H1 (cell line): ENCODE data around the gene CNDP2. TPM values are rescaled to one million over a fixed set of nuclear protein-coding genes. Genes with fewer than 3 reads are reported as not detected.

Experiments used
- CTCF ChIA-PET: fragments of 300-600 bp; sonication (Branson Sonifier 250); formaldehyde crosslinking; loops from one replicate; lab custom pipeline; 2021; ENCODE audit not compliant: partially characterized antibody; lab: Charles Lee
- POLR2A ChIA-PET: fragments of 300-600 bp; sonication (Branson Sonifier 250); formaldehyde crosslinking; loops from one replicate; lab custom pipeline; 2021; ENCODE audit warnings: inconsistent platforms; ENCODE audit not compliant: partially characterized antibody; lab: Charles Lee
- DNase-seq, 2 experiments: peaks; one replicate each; pipeline versions ENCODE4 v3.0.0 to v3.0.0-alpha.2; 2010 to 2022; ENCODE audit warnings: low spot score in 2 of 2, low read depth in 1 of 2, mixed read lengths in 1 of 2
- FAIRE-seq: peaks from 2 replicates; lab custom pipeline; 2011; peaks lifted over from hg19 to GRCh38; lab: Jason Lieb, UNC
- H2AFZ ChIP-seq: 2 replicates; pipeline ENCODE4 v1.8.1; 2012; ENCODE audit warnings: low read length, inconsistent platforms
- H2AK5ac ChIP-seq: 2 replicates; pipeline ENCODE4 v1.6.1; 2013; ENCODE audit warnings: low read depth, low read length
- H2BK120ac ChIP-seq: replicated peaks from 2 replicates; pipeline ENCODE3; 2013; ENCODE audit warnings: low read depth, low read length, inconsistent platforms
- H2BK12ac ChIP-seq: 2 replicates; pipeline ENCODE4 v1.6.1; 2013; ENCODE audit warnings: low read depth, low read length
- H2BK15ac ChIP-seq: 2 replicates; pipeline ENCODE4 v1.6.1; 2013; ENCODE audit warnings: low read length
- H2BK20ac ChIP-seq: 2 replicates; pipeline ENCODE4 v1.6.1; 2013; ENCODE audit warnings: low read length
- H2BK5ac ChIP-seq: 2 replicates; pipeline ENCODE4 v1.6.1; 2013; ENCODE audit warnings: low read depth, low read length
- H3K14ac ChIP-seq: 2 replicates; pipeline ENCODE4 v1.6.1; 2013; ENCODE audit warnings: inconsistent platforms; ENCODE audit not compliant: insufficient read length
- H3K18ac ChIP-seq: 2 replicates; pipeline ENCODE4 v1.6.1; 2013; ENCODE audit warnings: low read length; ENCODE audit errors: extremely low read depth
- H3K23ac ChIP-seq: 2 replicates; pipeline ENCODE4 v1.6.1; 2013; ENCODE audit warnings: inconsistent platforms; ENCODE audit not compliant: insufficient read length
- H3K23me2 ChIP-seq: 2 replicates; pipeline ENCODE4 v1.6.1; 2013; ENCODE audit warnings: low read depth, low read length
- H3K27ac ChIP-seq: 2 replicates; pipeline ENCODE4 v1.6.1; 2011; ENCODE audit warnings: low read depth, low read length, inconsistent platforms
- H3K27me3 ChIP-seq, 4 experiments: replicated peaks in 1 of 4; 1 replicate in 1 of 4; 2 replicates in 3 of 4; pipeline versions ENCODE4 v1.6.1 to v1.8.1; 2011 to 2013; ENCODE audit warnings: low read length in 3 of 4, mild to moderate bottlenecking in 3 of 4, inconsistent platforms in 2 of 4, mixed read lengths in 2 of 4, moderate library complexity in 1 of 4; ENCODE audit not compliant: control insufficient read depth in 3 of 4, insufficient read depth in 3 of 4; ENCODE audit errors: extremely low read depth in 1 of 4
- H3K36me3 ChIP-seq, 4 experiments: 2 replicates each; pipeline versions ENCODE4 v1.6.1 to v1.8.1; 2011 to 2013; ENCODE audit warnings: mild to moderate bottlenecking in 4 of 4, low read length in 3 of 4, moderate library complexity in 2 of 4, control low read depth in 1 of 4, inconsistent platforms in 1 of 4; ENCODE audit not compliant: insufficient read depth in 4 of 4, control insufficient read depth in 2 of 4
- H3K4ac ChIP-seq: replicated peaks from 2 replicates; pipeline ENCODE3; 2013; ENCODE audit warnings: low read length, low read depth, mixed read lengths, inconsistent platforms; ENCODE audit not compliant: insufficient read length
- H3K4me1 ChIP-seq, 4 experiments: replicated peaks in 1 of 4; 1 replicate in 1 of 4; 2 replicates in 3 of 4; pipeline versions ENCODE4 v1.6.1 to v1.8.1; 2011 to 2013; ENCODE audit warnings: low read length in 3 of 4, inconsistent platforms in 2 of 4, mixed read lengths in 1 of 4; ENCODE audit not compliant: insufficient read depth in 4 of 4, control insufficient read depth in 3 of 4
- H3K4me2 ChIP-seq, 2 experiments: 2 replicates each; pipeline versions ENCODE4 v1.6.1 to v1.8.1; 2011 to 2013; ENCODE audit warnings: low read depth in 2 of 2, low read length in 2 of 2, control low read depth in 1 of 2, inconsistent platforms in 1 of 2, mild to moderate bottlenecking in 1 of 2; ENCODE audit not compliant: insufficient read depth in 1 of 2
- H3K4me3 ChIP-seq, 4 experiments: fragments of 200-600, 300-600 bp in 1 of 4; sonication (generic), shearing (Covaris generic), sonication (Bioruptor Twin) in 1 of 4; 2 replicates each; pipeline versions ENCODE4 v1.5.1 to v1.8.1; 2011 to 2016; ENCODE audit warnings: low read length in 4 of 4, low read depth in 3 of 4, control low read depth in 2 of 4, inconsistent platforms in 2 of 4, mild to moderate bottlenecking in 2 of 4, mixed read lengths in 1 of 4, moderate library complexity in 1 of 4; ENCODE audit not compliant: insufficient read depth in 2 of 4; ENCODE audit errors: extremely low read depth in 1 of 4
- H3K56ac ChIP-seq: replicated peaks from 2 replicates; pipeline ENCODE3; 2013; ENCODE audit warnings: low read depth, mild to moderate bottlenecking, mixed read lengths, low read length, inconsistent platforms; ENCODE audit not compliant: insufficient read length
- H3K79me1 ChIP-seq: 2 replicates; pipeline ENCODE4 v1.6.1; 2013; ENCODE audit warnings: low read depth, low read length, control low read depth
- H3K79me2 ChIP-seq, 2 experiments: 2 replicates each; pipeline versions ENCODE4 v1.6.1 to v1.8.1; 2012 to 2013; ENCODE audit warnings: low read length in 2 of 2, mild to moderate bottlenecking in 2 of 2, inconsistent platforms in 1 of 2; ENCODE audit not compliant: insufficient read depth in 2 of 2, control insufficient read depth in 1 of 2
- H3K9ac ChIP-seq, 4 experiments: replicated peaks in 1 of 4; 1 replicate in 1 of 4; 2 replicates in 3 of 4; pipeline versions ENCODE4 v1.6.1 to v1.8.1; 2011 to 2013; ENCODE audit warnings: low read depth in 3 of 4, low read length in 3 of 4, control low read depth in 2 of 4, mild to moderate bottlenecking in 2 of 4, moderate library complexity in 2 of 4, inconsistent platforms in 1 of 4; ENCODE audit errors: extremely low read depth in 1 of 4
- H3K9me3 ChIP-seq, 2 experiments: 2 replicates each; pipeline versions ENCODE4 v1.6.1 to v1.8.1; 2012 to 2013; ENCODE audit warnings: mild to moderate bottlenecking in 2 of 2, moderate library complexity in 2 of 2, control low read depth in 1 of 2, inconsistent platforms in 1 of 2, low read depth in 1 of 2, low read length in 1 of 2, mixed read lengths in 1 of 2; ENCODE audit not compliant: insufficient read depth in 2 of 2
- H4K20me1 ChIP-seq, 2 experiments: replicated peaks in 1 of 2; 2 replicates each; pipeline versions ENCODE3 to v1.8.1; 2011 to 2013; ENCODE audit warnings: inconsistent platforms in 2 of 2, low read length in 2 of 2, mild to moderate bottlenecking in 1 of 2; ENCODE audit not compliant: insufficient read depth in 2 of 2, control insufficient read depth in 1 of 2
- H4K5ac ChIP-seq: 2 replicates; pipeline ENCODE4 v1.6.1; 2013; ENCODE audit warnings: low read length, low read depth, mixed read lengths, inconsistent platforms; ENCODE audit not compliant: insufficient read length
- H4K8ac ChIP-seq: 2 replicates; pipeline ENCODE4 v1.8.0; 2013; ENCODE audit warnings: mild to moderate bottlenecking, moderate library complexity, low read length, inconsistent platforms; ENCODE audit not compliant: insufficient read depth; ENCODE audit errors: extremely low read depth
- H4K91ac ChIP-seq: replicated peaks from 2 replicates; pipeline ENCODE3; 2013; ENCODE audit warnings: low read length, mixed read lengths, inconsistent platforms; ENCODE audit not compliant: insufficient read length
- ASH2L ChIP-seq: fragments of 200-600, 300-600 bp; sonication (generic); IDR thresholded peaks from one replicate; pipeline ENCODE4 v1.7.1; 2017; ENCODE audit warnings: low read length
- BRCA1 ChIP-seq: IDR thresholded peaks from 2 replicates; pipeline ENCODE4 v1.6.1; 2012; ENCODE audit warnings: low read depth, low read length, improper control_type of control experiment
- CBX5 ChIP-seq: fragments of 300-800, 300-1000 bp; sonication (generic); IDR thresholded peaks from 2 replicates; pipeline ENCODE4 v1.7.1; 2016; ENCODE audit warnings: antibody characterized with exemption, low read length, low read depth
- EGR1 ChIP-seq: IDR thresholded peaks from 2 replicates; pipeline ENCODE4 v1.6.1; 2011; ENCODE audit warnings: low read depth, low read length, borderline replicate concordance
- GABPA ChIP-seq: IDR thresholded peaks from 2 replicates; pipeline ENCODE4 v1.6.1; 2011; ENCODE audit warnings: mild to moderate bottlenecking, low read length, moderate library complexity, borderline replicate concordance; ENCODE audit not compliant: insufficient read depth
- POU5F1 ChIP-seq: IDR thresholded peaks from 2 replicates; pipeline ENCODE4 v1.6.1; 2011; ENCODE audit warnings: low read depth, mild to moderate bottlenecking, low read length, moderate library complexity
- RAD21 ChIP-seq, 2 experiments: IDR thresholded peaks in 1 of 2; conservative IDR thresholded peaks in 1 of 2; 2 replicates each; pipeline ENCODE4 v1.6.1; 2011; ENCODE audit warnings: low read depth in 2 of 2, low read length in 2 of 2, improper control_type of control experiment in 1 of 2, inconsistent platforms in 1 of 2, mild to moderate bottlenecking in 1 of 2, moderate library complexity in 1 of 2
- RFX5 ChIP-seq: IDR thresholded peaks from 2 replicates; pipeline ENCODE4 v1.6.1; 2011; ENCODE audit warnings: low read depth, low read length, improper control_type of control experiment, borderline replicate concordance
- RNF2 ChIP-seq: fragments of 200-900, 300-1000 bp; sonication (generic); IDR thresholded peaks from 2 replicates; pipeline ENCODE4 v1.7.1; 2016; ENCODE audit warnings: borderline replicate concordance, low read depth, mild to moderate bottlenecking, antibody characterized with exemption, low read length; ENCODE audit not compliant: poor library complexity, severe bottlenecking; ENCODE audit errors: missing control alignments
- SP1 ChIP-seq: IDR thresholded peaks from 2 replicates; pipeline ENCODE4 v1.6.1; 2011; ENCODE audit warnings: low read depth, low read length
- SUZ12 ChIP-seq: fragments of 200-600 bp; sonication (generic); IDR thresholded peaks from 2 replicates; pipeline ENCODE4 v1.6.1; 2012; ENCODE audit warnings: mild to moderate bottlenecking, inconsistent platforms, low read length, moderate library complexity, mixed read lengths
- TBP ChIP-seq: IDR thresholded peaks from 2 replicates; pipeline ENCODE4 v1.6.1; 2011; ENCODE audit warnings: low read depth, low read length, improper control_type of control experiment
- ZNF274 ChIP-seq: IDR thresholded peaks from 2 replicates; pipeline ENCODE4 v1.7.0; 2012; ENCODE audit warnings: low read length, borderline replicate concordance; ENCODE audit errors: extremely low read depth
- WGBS, 2 experiments: shearing (Covaris generic) in 1 of 2; methylation state at CpG; one replicate each; pipeline versions ENCODE4 v1.1.6 to v1.1.7; 2013 to 2015; ENCODE audit warnings: low lambda C conversion rate in 2 of 2, mixed read lengths in 2 of 2, inconsistent platforms in 1 of 2, low coverage in 1 of 2, missing lambda C conversion rate in 1 of 2; ENCODE audit not compliant: insufficient replicate concordance in 2 of 2, insufficient coverage in 1 of 2, insufficient read length in 1 of 2; ENCODE audit errors: extremely low coverage in 1 of 2, missing lambda C conversion rate in 1 of 2; 5-methylcytosine and 5-hydroxymethylcytosine counted together
- polyA plus RNA-seq, 7 experiments: library from polyadenylated mRNA; depleted of rRNA in 3 of 7; stranded (reverse) in 5 of 7; unstranded in 2 of 7; fragments of >200 nt in 5 of 7; fragments of 200-250 nt in 2 of 7; gene quantifications; 1 replicate in 5 of 7; 2 replicates in 1 of 7; 4 replicates in 1 of 7; pipeline versions ENCODE4 v1.2.1 to v1.2.3, GENCODE V29; 2011 to 2013; ENCODE audit warnings: missing spikeins in 2 of 7, mixed read lengths in 2 of 7
- total RNA-seq: library from RNA; stranded (reverse); fragmentation: NEBNext Ultra II Directional; extraction: Animal tissue kit (Norgen Biotek cat#: 25700); gene quantifications from 2 replicates; pipeline ENCODE4 v1.2.1, GENCODE V29; 2021

The CNDP2 gene
- total and polyA plus RNA-seq, 2 of the 8 experiments (the other 6 are each of a cell fraction or from before 2014, with no cell fraction given) = 71.8 to 243 TPM

GRCh38 chr18:74460825-74461224 is 35.3 kb upstream of the CNDP2 start:
- Histone ChIP-seq H2BK12ac (no peak overlapping the region), H4K91ac (no peak overlapping the region), H2BK15ac (no peak overlapping the region), H3K56ac (no peak overlapping the region), H3K79me1 (no peaks in the 10 kb centered on the region), H3K27ac (no peak overlapping the region), H3K9ac (no peak overlapping the region), H3K4me1 (peaks cover 0 to 7% (median 0%) of the 10 kb centered on the region in 4 experiments; a peak in 3 of 7 replicates), H2AK5ac (no peak overlapping the region), H3K18ac (no peak overlapping the region), H3K9me3 (no peaks in the 10 kb centered on the region; a peak in 1 of 4 replicates), H3K23me2 (peaks cover 7% of the 10 kb centered on the region; the same call in 1 of the 2 replicates), H4K5ac (no peak overlapping the region), H2BK120ac (no peak overlapping the region), H2BK5ac (no peak overlapping the region), H2AFZ (no peak overlapping the region), H3K14ac (no peak overlapping the region), H3K4me3 (no peak overlapping the region), H3K4ac (no peak overlapping the region), H3K23ac (no peak overlapping the region), H3K79me2 (no peaks in the 10 kb centered on the region), H2BK20ac (no peak overlapping the region), H4K8ac (no peak overlapping the region), H4K20me1 (no peaks in the 10 kb centered on the region), H3K4me2 (no peak overlapping the region), H3K36me3 (no peaks in the 10 kb centered on the region; a peak in 1 of 8 replicates), H3K27me3 (peaks cover 21 to 31% (median 27%) of the 10 kb centered on the region in 4 experiments)
- ChIA-PET POLR2A (interaction anchor here (1.6 kb wide), 1 partner anchor 35 kb away, joined by 3 read pairs; no protein-coding TSS in a partner anchor), CTCF (interaction anchor here (0.6 to 2.6 kb wide), 8 partner anchors 14 to 944 kb away, joined by 3 to 15 read pairs (median 4); no protein-coding TSS in a partner anchor)
- 90% methylated on average over 7 of the region's 7 CpGs; no CpG with 5 or more reads in 1 of the 2 experiments for WGBS, 2 experiments
- FAIRE-seq (no peak), DNase-seq (no peak)
- TF ChIP-seq ZNF274 (no peak), RFX5 (no peak), RAD21 (IDR thresholded peaks at IDR 0.05 in 1 of 2, conservative IDR thresholded peaks at IDR 0.05 in 1 of 2; ENCODE audit: low read depth in 2 of 2, low read length in 2 of 2) (no peak), CBX5 (no peak), BRCA1 (no peak), TBP (no peak), RNF2 (no peak), ASH2L (no peak), POU5F1 (no peak), EGR1 (no peak), SP1 (no peak), GABPA (no peak), SUZ12 (no peak)
